GM18868 (cell line): ENCODE results near the gene LRP10.
"Not testable (repeated sequence)": the region's sequence is repeated elsewhere in the genome, so short reads cannot be mapped to it uniquely, and the experiment has no call there.

Source experiments
- ATAC-seq: cut with Tn5 transposase; IDR thresholded peaks from one replicate; pipeline ENCODE4 v1.9.1; 2021; ENCODE audit warnings: mild to moderate bottlenecking, moderate library complexity; ENCODE audit not compliant: unreplicated experiment

LRP10 gene

DNA sequence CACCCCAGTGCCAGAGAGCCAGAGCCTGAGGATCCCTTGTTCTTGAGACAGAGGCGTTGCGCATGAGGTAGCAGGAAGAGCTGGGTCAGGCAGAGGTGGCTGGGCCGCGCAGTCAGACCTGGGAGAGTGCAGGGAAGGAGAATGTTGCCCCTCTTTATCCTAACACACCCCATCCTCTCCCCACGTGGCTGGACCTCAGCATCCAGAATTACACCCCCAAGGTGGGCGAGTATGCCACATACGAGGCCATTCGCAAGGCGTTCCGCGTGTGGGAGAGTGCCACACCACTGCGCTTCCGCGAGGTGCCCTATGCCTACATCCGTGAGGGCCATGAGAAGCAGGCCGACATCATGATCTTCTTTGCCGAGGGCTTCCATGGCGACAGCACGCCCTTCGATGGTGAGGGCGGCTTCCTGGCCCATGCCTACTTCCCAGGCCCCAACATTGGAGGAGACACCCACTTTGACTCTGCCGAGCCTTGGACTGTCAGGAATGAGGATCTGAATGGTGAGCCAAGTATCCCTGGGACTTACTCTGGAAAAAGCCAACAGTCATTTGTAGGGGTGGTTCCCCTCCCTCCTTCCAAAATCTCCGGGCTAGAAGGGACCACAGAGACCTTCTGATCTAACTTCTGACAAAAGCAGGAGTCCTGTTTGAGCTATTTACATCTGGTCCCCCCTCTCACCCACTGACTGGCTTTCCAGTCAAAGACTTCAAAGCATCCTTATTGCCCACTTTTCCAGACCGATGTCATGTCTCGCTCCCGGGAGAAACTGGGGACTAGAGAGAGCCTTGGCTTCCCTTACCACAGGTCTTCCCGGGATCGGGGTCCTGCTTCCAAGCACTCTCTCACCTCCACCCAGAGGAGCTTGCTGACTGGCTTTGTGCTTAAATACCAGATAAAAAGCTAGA lies 29.1 kb upstream of the LRP10 start:
- no peak for ATAC-seq

GRCh38 chr14:22843123-22843925 lies 28.2 kb upstream of the LRP10 start:
- ATAC-seq = no peak

- no peak for ATAC-seq
Measured at GRCh38 chr14:22844221-22845102, 27.1 kb upstream of the LRP10 start.

DNA sequence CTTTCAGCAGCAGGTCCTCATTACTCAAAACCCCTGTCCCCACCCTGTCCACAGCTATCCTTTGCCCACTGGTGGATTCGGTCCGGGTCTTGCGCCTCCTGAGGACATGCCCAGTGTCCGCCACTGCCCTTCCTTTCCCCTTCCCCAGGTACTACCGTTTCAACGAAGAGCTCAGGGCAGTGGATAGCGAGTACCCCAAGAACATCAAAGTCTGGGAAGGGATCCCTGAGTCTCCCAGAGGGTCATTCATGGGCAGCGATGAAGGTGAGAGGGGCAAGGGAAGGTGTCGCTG lies 26.5 kb upstream of the LRP10 start:
- ATAC-seq = no peak

DNA sequence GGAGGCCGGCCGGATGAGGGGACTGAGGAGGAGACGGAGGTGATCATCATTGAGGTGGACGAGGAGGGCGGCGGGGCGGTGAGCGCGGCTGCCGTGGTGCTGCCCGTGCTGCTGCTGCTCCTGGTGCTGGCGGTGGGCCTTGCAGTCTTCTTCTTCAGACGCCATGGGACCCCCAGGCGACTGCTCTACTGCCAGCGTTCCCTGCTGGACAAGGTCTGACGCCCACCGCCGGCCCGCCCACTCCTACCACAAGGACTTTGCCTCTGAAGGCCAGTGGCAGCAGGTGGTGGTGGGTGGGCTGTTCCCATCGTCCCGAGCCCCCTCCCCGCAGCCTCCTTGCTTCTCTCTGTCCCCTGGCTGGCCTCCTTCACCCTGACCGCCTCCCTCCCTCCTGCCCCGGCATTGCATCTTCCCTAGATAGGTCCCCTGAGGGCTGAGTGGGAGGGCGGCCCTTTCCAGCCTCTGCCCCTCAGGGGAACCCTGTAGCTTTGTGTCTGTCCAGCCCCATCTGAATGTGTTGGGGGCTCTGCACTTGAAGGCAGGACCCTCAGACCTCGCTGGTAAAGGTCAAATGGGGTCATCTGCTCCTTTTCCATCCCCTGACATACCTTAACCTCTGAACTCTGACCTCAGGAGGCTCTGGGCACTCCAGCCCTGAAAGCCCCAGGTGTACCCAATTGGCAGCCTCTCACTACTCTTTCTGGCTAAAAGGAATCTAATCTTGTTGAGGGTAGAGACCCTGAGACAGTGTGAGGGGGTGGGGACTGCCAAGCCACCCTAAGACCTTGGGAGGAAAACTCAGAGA lies 25.5 kb upstream of the LRP10 start:
- ATAC-seq = no peak

GRCh38 chr14:22846811-22847307 lies 24.7 kb upstream of the LRP10 start:
- no peak for ATAC-seq

- no peak for ATAC-seq
Measured at GRCh38 chr14:22847661-22848341, 23.7 kb upstream of the LRP10 start.

DNA sequence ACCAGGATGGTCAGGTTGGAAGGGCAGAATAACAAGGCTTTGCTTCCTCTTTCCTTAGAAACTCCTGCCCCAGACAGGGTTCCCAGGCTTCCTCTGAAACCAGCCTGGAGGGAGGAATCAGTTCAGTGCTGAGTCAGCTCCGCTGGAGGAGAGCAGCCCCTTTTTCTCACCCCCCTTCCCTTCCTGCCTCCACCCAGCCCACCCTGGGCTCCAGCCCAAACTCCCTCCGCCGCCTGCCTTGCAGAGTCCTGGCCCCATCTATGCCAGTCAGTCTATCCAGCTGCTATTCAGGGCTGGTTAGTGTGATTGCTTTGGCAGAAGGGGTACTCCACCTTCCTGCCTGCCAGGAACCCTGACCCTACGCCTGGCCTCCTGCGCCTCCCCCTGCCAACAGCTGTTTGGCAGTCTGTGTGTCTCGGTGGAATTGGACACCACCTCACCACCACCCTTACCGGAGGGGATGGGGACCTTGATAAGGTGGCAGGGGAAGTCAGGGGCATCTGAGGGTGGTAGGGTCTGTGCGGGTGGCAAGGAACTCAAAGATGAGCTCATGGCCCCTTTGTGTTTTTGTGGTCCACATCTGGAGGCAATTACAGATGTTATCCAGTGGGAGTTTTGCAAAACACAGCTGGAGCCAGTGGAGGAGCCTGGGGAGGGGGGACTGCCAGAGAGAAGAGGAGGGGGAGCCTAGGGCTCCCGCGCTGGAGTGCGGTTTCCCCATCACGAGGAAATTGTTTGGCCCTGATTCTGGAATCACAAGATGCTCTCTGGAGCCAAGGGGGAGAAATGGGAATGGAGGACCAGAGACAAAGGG lies 23.0 kb upstream of the LRP10 start:
- ATAC-seq = no peak

GRCh38 chr14:22849212-22849819 lies 22.2 kb upstream of the LRP10 start:
- no peak for ATAC-seq

GRCh38 chr14:22850944-22851764 lies 20.4 kb upstream of the LRP10 start:
- no peak for ATAC-seq

GRCh38 chr14:22852178-22852577 lies 19.4 kb upstream of the LRP10 start:
- ATAC-seq = not testable (repeated sequence)

- no peak for ATAC-seq
Measured at GRCh38 chr14:22852599-22852939, 19.0 kb upstream of the LRP10 start.

GRCh38 chr14:22852940-22853767 lies 18.4 kb upstream of the LRP10 start:
- peak; percentile 69 for ATAC-seq

GRCh38 chr14:22854296-22854695 lies 17.2 kb upstream of the LRP10 start:
- ATAC-seq = not testable (repeated sequence)

DNA sequence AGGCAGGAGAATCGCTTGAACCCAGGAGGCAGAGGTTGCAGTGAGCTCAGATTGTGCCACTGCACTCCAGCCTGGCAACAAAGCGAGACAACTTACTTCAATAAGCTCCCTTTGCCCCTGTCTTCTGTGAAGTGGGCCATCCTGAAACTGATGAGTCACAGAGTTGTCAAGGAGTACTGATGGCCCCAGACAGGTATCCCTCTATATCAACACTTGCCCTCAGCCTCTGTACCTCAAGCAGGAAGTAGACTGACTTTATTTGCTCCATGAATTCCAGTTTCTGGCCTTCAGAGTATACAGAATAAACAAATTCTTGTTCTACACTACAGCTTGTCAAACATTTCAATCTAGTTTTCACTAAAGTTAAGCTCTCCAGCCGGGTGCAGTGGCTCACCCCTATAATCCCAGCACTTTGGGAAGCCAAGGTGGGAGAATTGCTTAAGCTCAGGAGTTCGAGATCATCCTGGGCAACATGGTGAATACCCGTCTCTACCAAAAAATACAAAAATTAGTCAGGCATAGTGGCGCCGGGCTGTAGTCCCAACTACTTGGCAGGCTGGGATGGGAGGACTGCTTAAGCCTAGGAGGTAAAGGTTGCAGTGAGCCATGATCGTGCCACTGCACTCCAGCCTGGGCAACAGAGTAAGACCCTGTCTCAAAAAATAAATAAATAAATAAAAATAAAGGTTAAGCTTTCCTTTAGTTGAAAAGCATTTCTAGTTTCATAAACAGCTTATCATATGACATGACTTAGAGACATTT lies 16.4 kb upstream of the LRP10 start:
- ATAC-seq = no peak

- ATAC-seq = no peak
Measured at GRCh38 chr14:22856428-22856827, 15.1 kb upstream of the LRP10 start.
